ENCODE measurements around the gene APEH.
"Not testable (repeated sequence)": the region's sequence is repeated elsewhere in the genome, so short reads cannot be mapped to it uniquely, and the experiment has no call there.

APEH gene

GRCh38 chr3:49670940-49671290, 3.2 kb upstream of the APEH start:
- DNase-seq = no peak

GRCh38 chr3:49671291-49672288, 2.6 kb upstream of the APEH start:
- DNase-seq = no peak

- no peak for DNase-seq
These were observed 933 bp upstream of the APEH start for GRCh38 chr3:49673121-49673714.

- no peak for DNase-seq
These were observed 389 bp downstream of the APEH start for GRCh38 chr3:49674497-49674983.

- no peak for DNase-seq
These were observed 1.8 kb downstream of the APEH start for GRCh38 chr3:49675912-49676311.

- no peak for DNase-seq
These were observed 6.5 kb downstream of the APEH start for GRCh38 chr3:49680493-49681231.

GRCh38 chr3:49681232-49681522, 7.0 kb downstream of the APEH start:
- DNase-seq = no peak

- DNase-seq = no peak
These were observed 7.4 kb downstream of the APEH start for GRCh38 chr3:49681543-49681942.

GRCh38 chr3:49683162-49683561, 9.0 kb downstream of the APEH start:
- DNase-seq = no peak

GRCh38 chr3:49684453-49684852, 10.3 kb downstream of the APEH start:
- DNase-seq = not testable (repeated sequence)

- not testable (repeated sequence) for DNase-seq
These were observed 11.0 kb downstream of the APEH start for GRCh38 chr3:49685103-49685502.

- not testable (repeated sequence) for DNase-seq
These were observed 11.7 kb downstream of the APEH start for GRCh38 chr3:49685846-49686245.

- not testable (repeated sequence) for DNase-seq
These were observed 12.2 kb downstream of the APEH start for GRCh38 chr3:49686346-49686745.

GRCh38 chr3:49686769-49687423, 12.7 kb downstream of the APEH start:
- DNase-seq = not testable (repeated sequence)

- DNase-seq = not testable (repeated sequence)
These were observed 13.3 kb downstream of the APEH start for GRCh38 chr3:49687424-49687795.

- not testable (repeated sequence) for DNase-seq
These were observed 14.3 kb downstream of the APEH start for GRCh38 chr3:49688338-49689045.

GRCh38 chr3:49689046-49689907, 15.1 kb downstream of the APEH start, which contains the start of the genes MST1 and RNF123:
Gene MST1, minus strand, starts transcription at chr3:49689474. Its CDS starts 783 bp downstream, at chr3:49688691.
Gene RNF123, plus strand, starts transcription at chr3:49689557. Its CDS starts 1,609 bp downstream, at chr3:49691166.
- DNase-seq = no peak

GRCh38 chr3:49689908-49690624, 15.9 kb downstream of the APEH start:
- DNase-seq = not testable (repeated sequence)

- DNase-seq = not testable (repeated sequence)
These were observed 16.7 kb downstream of the APEH start for GRCh38 chr3:49690856-49691255.

- DNase-seq = not testable (repeated sequence)
These were observed 17.3 kb downstream of the APEH start for GRCh38 chr3:49691481-49691880.

All from AML-193 (cell line).